GDM1 (cell line): ENCODE measurements around the gene HERC4.
"Not testable (repeated sequence)": the region's sequence is repeated elsewhere in the genome, so short reads cannot be mapped to it uniquely, and the experiment has no call there.

Source experiments
- DNase-seq: peaks from one replicate; lab custom pipeline; 2025; lab: John Stamatoyannopoulos, UW

The HERC4 gene

GRCh38 chr10:67877421-67877820, 197.7 kb downstream of the HERC4 start:
- DNase-seq: not testable (repeated sequence)

GRCh38 chr10:67875340-67876238, 199.5 kb downstream of the HERC4 start:
- no peak for DNase-seq
